ENCODE results near the gene RAB11B.
"Not testable (repeated sequence)": the region's sequence is repeated elsewhere in the genome, so short reads cannot be mapped to it uniquely, and the experiment has no call there.

RAB11B gene

GRCh38 chr19:8370176-8371010, 19.8 kb upstream of the RAB11B start:
- no peak for DNase-seq (ENCODE audit: low read depth, low spot score)

GRCh38 chr19:8371011-8371804, 19.0 kb upstream of the RAB11B start:
- DNase-seq (ENCODE audit: low read depth, low spot score): no peak

GRCh38 chr19:8373867-8374813, 16.0 kb upstream of the RAB11B start:
- DNase-seq (ENCODE audit: low read depth, low spot score): no peak

GRCh38 chr19:8375766-8376165, 14.4 kb upstream of the RAB11B start:
- DNase-seq (ENCODE audit: low read depth, low spot score): not testable (repeated sequence)

- DNase-seq (ENCODE audit: low read depth, low spot score): not testable (repeated sequence)
Observed at GRCh38 chr19:8376373-8376974, 13.7 kb upstream of the RAB11B start.

GRCh38 chr19:8377598-8377997, 12.6 kb upstream of the RAB11B start:
- no peak for DNase-seq (ENCODE audit: low read depth, low spot score)

- not testable (repeated sequence) for DNase-seq (ENCODE audit: low read depth, low spot score)
Observed at GRCh38 chr19:8379156-8379891, 10.8 kb upstream of the RAB11B start.

- DNase-seq (ENCODE audit: low read depth, low spot score): not testable (repeated sequence)
Observed at GRCh38 chr19:8384569-8384968, 5.6 kb upstream of the RAB11B start.

- not testable (repeated sequence) for DNase-seq (ENCODE audit: low read depth, low spot score)
Observed at GRCh38 chr19:8385103-8385502, 5.1 kb upstream of the RAB11B start.

- not testable (repeated sequence) for DNase-seq (ENCODE audit: low read depth, low spot score)
Observed at GRCh38 chr19:8385566-8385965, 4.6 kb upstream of the RAB11B start.

GRCh38 chr19:8386419-8386818, 3.7 kb upstream of the RAB11B start:
- not testable (repeated sequence) for DNase-seq (ENCODE audit: low read depth, low spot score)

- DNase-seq (ENCODE audit: low read depth, low spot score): no peak
Observed at GRCh38 chr19:8386990-8387389, 3.2 kb upstream of the RAB11B start.

GRCh38 chr19:8387688-8388611, 2.2 kb upstream of the RAB11B start:
- no peak for DNase-seq (ENCODE audit: low read depth, low spot score)

- DNase-seq (ENCODE audit: low read depth, low spot score): no peak
Observed at GRCh38 chr19:8388612-8388958, 1.6 kb upstream of the RAB11B start.

GRCh38 chr19:8390617-8390981, 439 bp downstream of the RAB11B start:
- DNase-seq (ENCODE audit: low read depth, low spot score): peak; percentile 77

- no peak for DNase-seq (ENCODE audit: low read depth, low spot score)
Observed at GRCh38 chr19:8391198-8392016, 1.2 kb downstream of the RAB11B start.

- DNase-seq (ENCODE audit: low read depth, low spot score): no peak
Observed at GRCh38 chr19:8392017-8392591, 1.9 kb downstream of the RAB11B start.

- DNase-seq (ENCODE audit: low read depth, low spot score): no peak
Observed at GRCh38 chr19:8393192-8393870, 3.2 kb downstream of the RAB11B start.
